Body of pancreas (tissue), 4 donors: ENCODE measurements around the gene ZRANB3. TPM values are rescaled to one million over a fixed set of nuclear protein-coding genes. Genes with fewer than 3 reads are reported as not detected.
"Not testable (repeated sequence)": the region's sequence is repeated elsewhere in the genome, so short reads cannot be mapped to it uniquely, and the experiment has no call there.

Experiments
- ATAC-seq: fragments of 150-250 bp; one replicate; pipeline ENCODE4 v1.9.1; 2016
- DNase-seq, 4 donors: peaks; one replicate each; pipeline ENCODE4 v3.0.0-alpha.2; 2019
- H3K27ac ChIP-seq, 4 donors: fragments of 200-600 bp; sonication (generic); 1 replicate in 3 of 4; 2 replicates in 1 of 4; pipeline versions ENCODE4 v1.5.1 to v1.6.1; 2016 to 2019; ENCODE audit warnings: mild to moderate bottlenecking in 1 of 4, mixed read lengths in 1 of 4, moderate library complexity in 1 of 4
- H3K27me3 ChIP-seq, 2 donors: fragments of 200-600 bp; sonication (generic); one replicate each; pipeline ENCODE4 v1.6.0; 2016; ENCODE audit warnings: mild to moderate bottlenecking in 1 of 2
- H3K36me3 ChIP-seq, 2 donors: fragments of 200-600 bp; sonication (generic); replicated peaks in 1 of 2; 2 replicates each; pipeline ENCODE4 v1.5.1; 2016; ENCODE audit warnings: low read depth in 2 of 2; ENCODE audit not compliant: insufficient read depth in 1 of 2
- H3K4me1 ChIP-seq: fragments of 200-600 bp; sonication (generic); one replicate; pipeline ENCODE4 v1.6.0; 2016
- H3K4me3 ChIP-seq, 2 donors: fragments of 200-600 bp; sonication (generic); 1 replicate in 1 of 2; 2 replicates in 1 of 2; pipeline ENCODE4 v1.5.1; 2016 to 2019
- H3K9me3 ChIP-seq, 3 donors: fragments of 200-600 bp; sonication (generic); 1 replicate in 2 of 3; 2 replicates in 1 of 3; pipeline ENCODE4 v1.5.1; 2016
- CTCF ChIP-seq, 7 experiments: fragments of 450-650 bp in 4 of 7; fragments of 200-600 bp in 3 of 7; sonication (generic) in 3 of 7; IDR thresholded peaks; one replicate each; pipeline ENCODE4 v1.5.1; 2016 to 2019; ENCODE audit warnings: antibody characterized with exemption in 7 of 7
- POLR2A ChIP-seq, 3 donors: fragments of 450-650 bp; IDR thresholded peaks; one replicate each; pipeline ENCODE4 v1.6.1; 2016; ENCODE audit warnings: antibody characterized with exemption in 3 of 3, mild to moderate bottlenecking in 2 of 3
- WGBS, 2 donors: methylation state at CpG; one replicate each; pipeline ENCODE4 v1.1.5; 2017; 5-methylcytosine and 5-hydroxymethylcytosine counted together
- intact Hi-C: fragments of 100-400 bp; cut with DNase I; formaldehyde crosslinking; loops from one replicate; pipeline ENCODE4 v1.15.1; 2023
- total RNA-seq, 2 donors: library from RNA; depleted of rRNA; stranded (reverse); fragments of >200 nt; gene quantifications; one replicate each; pipeline ENCODE4 v1.1.0, GENCODE V29; 2016

The ZRANB3 gene
- total RNA-seq, 2 donors from 2014 or later, result 3.4 to 10.2 TPM

DNA sequence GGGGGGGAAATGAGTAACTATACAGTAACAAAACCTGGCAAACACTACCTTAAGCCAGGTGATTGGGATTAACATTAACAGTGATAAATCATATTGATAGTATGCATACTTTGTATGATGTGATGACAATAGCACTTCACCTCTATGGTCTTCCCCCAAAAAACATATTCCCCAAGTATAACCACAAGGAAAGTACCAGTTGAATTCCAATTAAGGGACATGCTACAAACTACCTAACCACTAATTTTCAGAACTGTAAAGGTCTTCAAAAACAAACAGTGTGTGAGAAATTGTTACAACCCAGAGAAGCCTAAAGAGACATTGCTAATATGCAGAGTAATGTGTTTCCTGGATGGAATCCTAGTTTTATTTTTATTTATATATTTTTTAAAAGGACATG is 152.4 kb downstream of the ZRANB3 start:
- no peaks in the 10 kb centered on the region for H3K36me3 ChIP-seq
- H3K4me1 ChIP-seq, result no peaks in the 10 kb centered on the region
- no peak overlapping the region for H3K27ac ChIP-seq
- ATAC-seq, result no peak
- H3K27me3 ChIP-seq, result no peaks in the 10 kb centered on the region
- H3K9me3 ChIP-seq, result peaks cover 0 to 11% (median 0%) of the 10 kb centered on the region in 3 donors
- no peak for DNase-seq
- intact Hi-C loops, result no loop called here
- H3K4me3 ChIP-seq, result no peak overlapping the region
- TF ChIP-seq POLR2A (IDR thresholded peaks at IDR 0.05), result no peak
- TF ChIP-seq CTCF (IDR thresholded peaks at IDR 0.05), result no peak

DNA sequence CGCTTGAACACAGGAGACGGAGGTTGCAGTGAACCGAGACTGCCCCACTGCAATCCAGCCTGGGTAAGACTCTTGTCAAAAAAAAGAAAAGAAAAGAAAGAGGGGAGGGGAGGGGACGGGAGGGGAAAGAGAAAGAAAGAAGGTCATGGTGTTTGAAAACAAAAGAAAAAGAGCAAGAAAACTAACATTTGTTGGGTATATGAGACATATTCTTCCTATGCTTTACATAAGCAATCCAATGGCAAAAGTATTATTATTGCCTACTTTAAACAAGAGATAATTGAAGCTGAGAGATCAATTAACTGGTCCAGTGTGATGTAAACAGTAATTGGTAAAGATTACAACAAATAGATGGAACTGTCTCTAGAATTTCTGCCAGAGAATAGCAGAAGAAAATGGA is 157.3 kb downstream of the ZRANB3 start:
- Histone ChIP-seq H3K27me3 (no peaks in the 10 kb centered on the region), H3K4me1 (no peaks in the 10 kb centered on the region), H3K27ac (no peak overlapping the region), H3K36me3 (no peaks in the 10 kb centered on the region), H3K4me3 (no peak overlapping the region), H3K9me3 (no peaks in the 10 kb centered on the region)
- DNase-seq (no peak), ATAC-seq (no peak)
- WGBS, 2 donors, result 93 to 94% methylated on average over 3 of the region's 4 CpGs
- TF ChIP-seq POLR2A (IDR thresholded peaks at IDR 0.05) (no peak), CTCF (IDR thresholded peaks at IDR 0.05) (no peak)
- intact Hi-C loops, result no loop called here

DNA sequence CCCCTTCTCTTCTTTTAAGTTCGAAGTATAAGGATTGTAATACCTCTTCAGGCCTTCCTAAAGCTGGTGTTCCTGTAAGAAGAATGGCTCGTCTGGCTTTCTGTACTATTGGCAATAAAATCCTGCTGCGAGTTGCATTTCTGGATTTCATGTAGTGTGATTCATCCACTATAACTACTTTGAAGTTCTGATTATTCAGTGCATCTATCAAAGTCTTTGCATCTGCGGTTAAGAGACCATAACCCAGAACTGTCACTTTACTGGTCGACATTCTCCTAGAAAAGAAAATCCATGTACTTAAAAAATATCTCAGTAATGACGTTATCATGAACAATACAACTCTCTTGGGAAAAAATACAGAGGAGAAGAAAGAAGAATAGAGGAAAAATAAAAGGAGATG is 181.1 kb downstream of the ZRANB3 start:
- DNase-seq (no peak), ATAC-seq (no peak)
- Histone ChIP-seq H3K27me3 (no peaks in the 10 kb centered on the region), H3K36me3 (no peaks in the 10 kb centered on the region), H3K4me3 (no peak overlapping the region), H3K27ac (no peak overlapping the region), H3K9me3 (no peaks in the 10 kb centered on the region), H3K4me1 (no peaks in the 10 kb centered on the region)
- 91% methylated on average over 6 of the region's 6 CpGs for WGBS, 2 donors
- intact Hi-C loops, result no loop called here
- TF ChIP-seq POLR2A (IDR thresholded peaks at IDR 0.05), result no peak
- no peak for TF ChIP-seq CTCF (IDR thresholded peaks at IDR 0.05)

GRCh38 chr2:135348096-135348704 is 182.8 kb downstream of the ZRANB3 start:
- H3K36me3 ChIP-seq, H3K27me3 ChIP-seq, H3K9me3 ChIP-seq, DNase-seq, intact Hi-C loops, ATAC-seq, H3K4me3 ChIP-seq, H3K4me1 ChIP-seq, H3K27ac ChIP-seq: not testable (repeated sequence)
- 96 to 97% methylated on average over 5 of the region's 5 CpGs for WGBS, 2 donors

- no peak for TF ChIP-seq POLR2A (IDR thresholded peaks at IDR 0.05)
- no peak for TF ChIP-seq CTCF (IDR thresholded peaks at IDR 0.05)
- Histone ChIP-seq H3K27me3 (no peaks in the 10 kb centered on the region), H3K4me1 (no peaks in the 10 kb centered on the region), H3K4me3 (no peak overlapping the region), H3K36me3 (no peaks in the 10 kb centered on the region), H3K27ac (no peak overlapping the region), H3K9me3 (no peaks in the 10 kb centered on the region)
- ATAC-seq (no peak), DNase-seq (no peak)
- intact Hi-C loops, result no loop called here
- 89 to 94% methylated on average over 3 of the region's 3 CpGs for WGBS, 2 donors
These were observed 193.9 kb downstream of the ZRANB3 start for GRCh38 chr2:135337071-135337470.
